ENCODE data around the gene PPFIA3. TPM values are rescaled to one million over a fixed set of nuclear protein-coding genes. Genes with fewer than 3 reads are reported as not detected.
A peak's percentile ranks its signal among the peaks of the same experiment; 100 is the strongest.

The PPFIA3 gene
- total RNA-seq, 1 experiment from 2014 or later: 28.1 TPM

GRCh38 chr19:49118565-49119410, 556 bp upstream of the PPFIA3 start, which contains the start of gene C19orf73 (continued):
- TF ChIP-seq POLR2AphosphoS5 (IDR thresholded peaks at IDR 0.05; ENCODE audit: low read depth, low read length) (peak; percentile 81), ZFX (IDR thresholded peaks at IDR 0.05) (peak; percentile 30; the same call in 1 of the 2 replicates), FOSL1 (IDR thresholded peaks at IDR 0.05; ENCODE audit: low read depth) (no peak), SRF (IDR thresholded peaks at IDR 0.05; ENCODE audit: low read depth) (no peak), CBX3 (IDR thresholded peaks at IDR 0.05; ENCODE audit: low read depth) (no peak), SP1 (IDR thresholded peaks at IDR 0.05; ENCODE audit: low read depth) (peak; percentile 77)

DNA sequence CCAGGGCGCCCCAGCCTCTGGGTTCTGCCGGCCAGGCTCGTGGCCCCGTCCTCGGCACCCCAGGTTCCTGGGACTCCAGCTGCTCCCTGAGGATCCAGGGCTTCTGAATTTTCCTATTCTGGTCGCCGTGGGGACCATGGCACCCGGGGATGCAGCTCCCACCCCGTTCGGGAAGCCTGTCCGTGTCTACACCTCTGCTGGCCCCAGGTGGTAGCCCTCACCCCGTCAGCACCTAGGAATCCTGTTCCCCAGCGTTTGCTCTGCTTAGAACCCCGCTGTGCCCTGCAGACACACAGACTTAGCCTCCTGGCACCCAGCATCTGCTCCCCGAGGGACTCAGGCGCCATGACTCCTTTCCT, 960 bp downstream of the PPFIA3 start:
- no peaks in the 10 kb centered on the region for H3K36me3 ChIP-seq (ENCODE audit: control insufficient read depth in 1 of 2, insufficient read depth in 2 of 2, low read length in 2 of 2)
- H3K27me3 ChIP-seq (ENCODE audit: insufficient read depth, low read length): no peaks in the 10 kb centered on the region
- CTCF ChIA-PET: interaction anchor here (0.8 kb wide), 1 partner anchor 14 kb away, joined by 3 read pairs; no protein-coding TSS in a partner anchor
- H2AFZ ChIP-seq (ENCODE audit: low read depth, low read length, poor library complexity, severe bottlenecking): no peak overlapping the region
- TF ChIP-seq YY1 (IDR thresholded peaks at IDR 0.05; ENCODE audit: extremely low read depth, insufficient replicate concordance, low read depth, low read length): no peak
- no peak for TF ChIP-seq RAD21 (IDR thresholded peaks at IDR 0.05; ENCODE audit: low read depth)
- TF ChIP-seq, protein P1, sequence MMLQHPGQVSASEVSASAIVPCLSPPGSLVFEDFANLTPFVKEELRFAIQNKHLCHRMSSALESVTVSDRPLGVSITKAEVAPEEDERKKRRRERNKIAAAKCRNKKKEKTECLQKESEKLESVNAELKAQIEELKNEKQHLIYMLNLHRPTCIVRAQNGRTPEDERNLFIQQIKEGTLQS (IDR thresholded peaks at IDR 0.05): no peak
- TF ChIP-seq, protein P2, sequence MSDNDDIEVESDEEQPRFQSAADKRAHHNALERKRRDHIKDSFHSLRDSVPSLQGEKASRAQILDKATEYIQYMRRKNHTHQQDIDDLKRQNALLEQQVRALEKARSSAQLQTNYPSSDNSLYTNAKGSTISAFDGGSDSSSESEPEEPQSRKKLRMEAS (IDR thresholded peaks at IDR 0.05): no peak
- no peak for TF ChIP-seq CBX3 (IDR thresholded peaks at IDR 0.05; ENCODE audit: low read depth)
- TF ChIP-seq POLR2AphosphoS5 (IDR thresholded peaks at IDR 0.05; ENCODE audit: low read depth, low read length): no peak
- ATAC-seq (no peak), DNase-seq (ENCODE audit: low read depth, low spot score) (no peak)
- H3K27ac ChIP-seq (ENCODE audit: low read depth, low read length): no peak overlapping the region
- H3K79me2 ChIP-seq (ENCODE audit: insufficient read depth, low read length): no peaks in the 10 kb centered on the region
- RAD21 ChIA-PET (ENCODE audit: low non-redundant PET in 1 of 2, low total read pairs in 2 of 2, uncharacterized antibody in 2 of 2, unreplicated experiment in 2 of 2): no interaction called here
- peak overlapping the region; percentile 63; the same call in 1 of the 2 replicates for H3K9ac ChIP-seq (ENCODE audit: low read length)
- H3K4me2 ChIP-seq (ENCODE audit: low read length): peak overlapping the region; percentile 99
- H3K9me3 ChIP-seq (ENCODE audit: control insufficient read depth in 1 of 2, insufficient read depth in 1 of 2, low read depth in 1 of 2, low read length in 2 of 2): no peaks in the 10 kb centered on the region
- peak overlapping the region; percentile 59 to 66; a peak in 3 of 4 replicates for H3K4me3 ChIP-seq (replicated peaks in 1 of 2; ENCODE audit: low read depth in 1 of 2, low read length in 2 of 2)
- intact Hi-C loops (cut with micrococcal nuclease): no loop called here
- no peaks in the 10 kb centered on the region for H4K20me1 ChIP-seq (ENCODE audit: insufficient read depth)
- POLR2A ChIA-PET: interaction anchor here (0.6 to 1.5 kb wide), 2 partner anchors 7 to 30 kb away, joined by 3 read pairs; no protein-coding TSS in a partner anchor
- BruUV-seq (replicated peaks): no TSS peak
- peaks cover 13 to 27% of the 10 kb centered on the region in 2 experiments for H3K4me1 ChIP-seq (ENCODE audit: control insufficient read depth in 1 of 2, insufficient read depth in 2 of 2, low read length in 2 of 2)
- no peaks in the 10 kb centered on the region for H3K9me2 ChIP-seq (ENCODE audit: insufficient read depth)
